HepG2 (cell line): ENCODE results near the gene ZNF804A. TPM values are rescaled to one million over a fixed set of nuclear protein-coding genes. Genes with fewer than 3 reads are reported as not detected.

Experiments used
- ATAC-seq: fragments of 200-7000 bp; cut with Tn5 transposase; 3 replicates; pipeline ENCODE4 v1.9.1; 2020; ENCODE audit warnings: mild to moderate bottlenecking, moderate library complexity
- BruUV-seq: library from RNA; stranded (reverse); fragments of 400-500 nt; replicated peaks from 2 replicates; lab custom pipeline; 2021; lab: Mats Ljungman, UMichigan
- CTCF ChIA-PET: fragments of 300-600 bp; formaldehyde crosslinking; extraction: SDS; loops from one replicate; lab custom pipeline; 2021; ENCODE audit warnings: low total read pairs, inconsistent platforms, low intra/inter-chr PET ratio; lab: Yijun Ruan, JAX
- POLR2A ChIA-PET: fragments of 350-600 bp; sonication (Branson Sonifier 250); formaldehyde crosslinking; loops from one replicate; lab custom pipeline; 2020; ENCODE audit warnings: antibody characterized with exemption, inconsistent platforms; lab: Yijun Ruan, JAX
- DNase-seq: peaks from one replicate; pipeline ENCODE4 v3.0.0-alpha.2; 2015; ENCODE audit warnings: low spot score
- FAIRE-seq: peaks from 3 replicates; lab custom pipeline; 2011; peaks lifted over from hg19 to GRCh38; lab: Jason Lieb, UNC
- H2AFZ ChIP-seq: one replicate; pipeline ENCODE4 v1.6.1; 2011; ENCODE audit warnings: low read length, inconsistent platforms
- H3K27ac ChIP-seq: fragments of 300-600 bp; 3 replicates; pipeline ENCODE4 v1.8.0; 2011; ENCODE audit warnings: mixed run types, mild to moderate bottlenecking, mixed read lengths, low read length, inconsistent platforms; ENCODE audit not compliant: insufficient read depth; ENCODE audit errors: extremely low read length
- H3K27me3 ChIP-seq, 2 experiments: fragments of 200-600 bp in 1 of 2; 2 replicates in 1 of 2; 3 replicates in 1 of 2; pipeline versions ENCODE4 v1.6.0 to v1.8.0; 2011; ENCODE audit warnings: low read length in 2 of 2, mild to moderate bottlenecking in 2 of 2, moderate library complexity in 2 of 2, inconsistent platforms in 1 of 2; ENCODE audit not compliant: insufficient read depth in 2 of 2, control insufficient read depth in 1 of 2
- H3K36me3 ChIP-seq, 2 experiments: fragments of 200-600 bp in 1 of 2; replicated peaks in 1 of 2; 2 replicates in 1 of 2; 3 replicates in 1 of 2; pipeline versions ENCODE4 v1.5.1 to v1.8.0; 2011; ENCODE audit warnings: low read length in 2 of 2, inconsistent platforms in 1 of 2; ENCODE audit not compliant: insufficient read depth in 2 of 2, control insufficient read depth in 1 of 2
- H3K4me1 ChIP-seq: 2 replicates; pipeline ENCODE4 v1.5.1; 2012; ENCODE audit warnings: low read length, inconsistent platforms; ENCODE audit not compliant: insufficient read depth
- H3K4me2 ChIP-seq: 2 replicates; pipeline ENCODE4 v1.6.0; 2011; ENCODE audit warnings: low read depth, low read length, inconsistent platforms
- H3K4me3 ChIP-seq, 3 experiments: fragments of 200-600 bp in 1 of 3; sonication (generic), shearing (Covaris generic) in 1 of 3; replicated peaks in 1 of 3; 2 replicates each; pipeline ENCODE4 v1.5.1; 2011 to 2016; ENCODE audit warnings: low read length in 3 of 3, inconsistent platforms in 2 of 3, low read depth in 2 of 3, mild to moderate bottlenecking in 2 of 3, control low read depth in 1 of 3, mixed read lengths in 1 of 3; ENCODE audit not compliant: insufficient read depth in 1 of 3
- H3K79me2 ChIP-seq: one replicate; pipeline ENCODE4 v1.6.1; 2011; ENCODE audit warnings: low read length, inconsistent platforms; ENCODE audit not compliant: insufficient read depth
- H3K9ac ChIP-seq: 2 replicates; pipeline ENCODE4 v1.6.0; 2011; ENCODE audit warnings: mild to moderate bottlenecking, low read depth, low read length, inconsistent platforms; ENCODE audit not compliant: insufficient read depth
- H3K9me3 ChIP-seq: 2 replicates; pipeline ENCODE4 v1.5.1; 2012; ENCODE audit warnings: mild to moderate bottlenecking, low read length
- H4K20me1 ChIP-seq: 2 replicates; pipeline ENCODE4 v1.6.0; 2011; ENCODE audit warnings: inconsistent platforms, mild to moderate bottlenecking, low read length, moderate library complexity; ENCODE audit not compliant: insufficient read depth
- ATF7-NPFF ChIP-seq: sonication (generic); formaldehyde crosslinking; IDR thresholded peaks from 2 replicates; pipeline ENCODE4 v1.8.1; 2023; ENCODE audit warnings: mild to moderate bottlenecking, low read depth, missing genetic modification reagents, moderate library complexity
- DNMT3B ChIP-seq: conservative IDR thresholded peaks from 2 replicates; pipeline ENCODE4 v1.6.1; 2016; ENCODE audit warnings: missing biosample characterization, control low read depth
- SNAPC4 ChIP-seq: sonication (generic); formaldehyde crosslinking; IDR thresholded peaks from 2 replicates; pipeline ENCODE4 v1.4.0; 2020; ENCODE audit warnings: mild to moderate bottlenecking, missing genetic modification reagents
- ZNF224 ChIP-seq: sonication (generic); formaldehyde crosslinking; IDR thresholded peaks from 2 replicates; pipeline ENCODE4 v1.5.0; 2020; ENCODE audit warnings: mild to moderate bottlenecking, missing genetic modification reagents
- ZNF569 ChIP-seq: sonication (generic); formaldehyde crosslinking; IDR thresholded peaks from 2 replicates; pipeline ENCODE4 v1.5.0; 2020; ENCODE audit warnings: mild to moderate bottlenecking, missing genetic modification reagents, moderate library complexity, borderline replicate concordance
- ZNF614 ChIP-seq: IDR thresholded peaks from 2 replicates; pipeline ENCODE4 v1.6.1; 2018; ENCODE audit warnings: missing biosample characterization, missing genetic modification reagents, inconsistent platforms, borderline replicate concordance
- WGBS: methylation state at CpG from one replicate; pipeline ENCODE4 v1.1.6; 2017; ENCODE audit warnings: low lambda C conversion rate; 5-methylcytosine and 5-hydroxymethylcytosine counted together
- in situ Hi-C: cut with HindIII; loops from 2 replicates; pipeline ENCODE4 v1.10.0; 2017; ENCODE audit warnings: low pct_unique_long_range_greater_than_20kb; ENCODE audit not compliant: extremely low pct_ligation_motif_present
- intact Hi-C: fragments of 100-400 bp; cut with micrococcal nuclease; formaldehyde crosslinking; loops from one replicate; pipeline ENCODE4 v1.10.0; 2022; ENCODE audit not compliant: unreplicated experiment
- polyA plus RNA-seq, 8 experiments: library from polyadenylated mRNA; depleted of rRNA in 3 of 8; stranded (reverse) in 7 of 8; unstranded in 1 of 8; fragments of >200 nt; fragmentation: Illumina TruSeq in 4 of 8; extraction: Trizol in 4 of 8; gene quantifications; 2 replicates each; pipeline versions ENCODE4 v1.2.1 to v1.2.3, GENCODE V29; 2011 to 2016; ENCODE audit warnings: low read depth in 4 of 8, missing spikeins in 1 of 8, mixed read lengths in 1 of 8; ENCODE audit not compliant: insufficient read depth in 1 of 8
- total RNA-seq, 5 experiments: library from RNA; depleted of rRNA; stranded (reverse); fragments of >200 nt; fragmentation: Illumina TruSeq; extraction: Trizol; gene quantifications; 2 replicates each; pipeline ENCODE4 v1.2.3, GENCODE V29; 2016; ENCODE audit warnings: low read depth in 1 of 5
- TF ChIP-seq, protein P1 (sequence below): sonication (generic); formaldehyde crosslinking; conservative IDR thresholded peaks from 2 replicates; pipeline ENCODE4 v1.4.0; 2020; ENCODE audit warnings: missing genetic modification reagents

ZNF804A gene
- total and polyA plus RNA-seq, 2 of the 13 experiments (the other 11 are each of a cell fraction or from before 2014, with no cell fraction given), result 0.07 to 0.09 TPM

GRCh38 chr2:184549153-184549552 is 49.2 kb upstream of the ZNF804A start:
- CTCF ChIA-PET, result no interaction called here
- Histone ChIP-seq H3K4me1 (no peaks in the 10 kb centered on the region), H4K20me1 (no peaks in the 10 kb centered on the region), H3K4me3 (no peak overlapping the region), H3K9ac (no peak overlapping the region), H3K27ac (no peak overlapping the region), H3K36me3 (no peaks in the 10 kb centered on the region), H3K9me3 (peaks cover 14% of the 10 kb centered on the region), H3K27me3 (no peaks in the 10 kb centered on the region), H3K4me2 (no peak overlapping the region), H3K79me2 (no peaks in the 10 kb centered on the region), H2AFZ (no peak overlapping the region)
- TF ChIP-seq, protein P1, sequence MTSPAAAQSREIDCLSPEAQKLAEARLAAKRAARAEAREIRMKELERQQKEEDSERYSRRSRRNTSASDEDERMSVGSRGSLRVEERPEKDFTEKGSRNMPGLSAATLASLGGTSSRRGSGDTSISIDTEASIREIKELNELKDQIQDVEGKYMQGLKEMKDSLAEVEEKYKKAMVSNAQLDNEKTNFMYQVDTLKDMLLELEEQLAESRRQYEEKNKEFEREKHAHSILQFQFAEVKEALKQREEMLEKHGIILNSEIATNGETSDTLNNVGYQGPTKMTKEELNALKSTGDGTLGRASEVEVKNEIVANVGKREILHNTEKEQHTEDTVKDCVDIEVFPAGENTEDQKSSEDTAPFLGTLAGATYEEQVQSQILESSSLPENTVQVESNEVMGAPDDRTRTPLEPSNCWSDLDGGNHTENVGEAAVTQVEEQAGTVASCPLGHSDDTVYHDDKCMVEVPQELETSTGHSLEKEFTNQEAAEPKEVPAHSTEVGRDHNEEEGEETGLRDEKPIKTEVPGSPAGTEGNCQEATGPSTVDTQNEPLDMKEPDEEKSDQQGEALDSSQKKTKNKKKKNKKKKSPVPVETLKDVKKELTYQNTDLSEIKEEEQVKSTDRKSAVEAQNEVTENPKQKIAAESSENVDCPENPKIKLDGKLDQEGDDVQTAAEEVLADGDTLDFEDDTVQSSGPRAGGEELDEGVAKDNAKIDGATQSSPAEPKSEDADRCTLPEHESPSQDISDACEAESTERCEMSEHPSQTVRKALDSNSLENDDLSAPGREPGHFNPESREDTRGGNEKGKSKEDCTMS (CRISPR knock-in tag), result no peak
- TF ChIP-seq DNMT3B (CRISPR knock-in tag) (no peak), ZNF614 (CRISPR knock-in tag) (peak; percentile 94; the same call in 1 of the 2 replicates)
- WGBS, result 0% methylated on average over 2 of the region's 2 CpGs
- DNase-seq, result no peak
- no peak for FAIRE-seq
- in situ Hi-C loops, result no loop called here
- POLR2A ChIA-PET, result no interaction called here
- intact Hi-C loops, result no loop called here
- BruUV-seq, result no TSS peak
- no peak for ATAC-seq

- in situ Hi-C loops, result no loop called here
Observed at GRCh38 chr2:184551626-184552025, 46.7 kb upstream of the ZNF804A start.

More at GRCh38 chr2:184551626-184552025, 46.7 kb upstream of the ZNF804A start:
- Histone ChIP-seq H3K9me3 (peaks cover 14% of the 10 kb centered on the region), H2AFZ (no peak overlapping the region), H3K4me1 (no peaks in the 10 kb centered on the region), H4K20me1 (no peaks in the 10 kb centered on the region), H3K27me3 (no peaks in the 10 kb centered on the region), H3K4me2 (no peak overlapping the region), H3K4me3 (no peak overlapping the region), H3K36me3 (no peaks in the 10 kb centered on the region), H3K27ac (no peak overlapping the region), H3K9ac (no peak overlapping the region), H3K79me2 (no peaks in the 10 kb centered on the region)
- TF ChIP-seq ZNF224 (CRISPR knock-in tag) (no peak), ZNF569 (CRISPR knock-in tag) (no peak), ATF7-NPFF (CRISPR knock-in tag) (no peak), SNAPC4 (CRISPR knock-in tag) (no peak)
- intact Hi-C loops, result no loop called here
- DNase-seq (no peak), ATAC-seq (no peak), FAIRE-seq (no peak)
- ChIA-PET POLR2A (no interaction called here), CTCF (no interaction called here)
- no TSS peak for BruUV-seq
- WGBS, result 0% methylated on average over 1 of the region's 1 CpG
